AG04449 (cell line): ENCODE measurements around the gene KCNMA1.
"Not testable (repeated sequence)": the region's sequence is repeated elsewhere in the genome, so short reads cannot be mapped to it uniquely, and the experiment has no call there.

Experiments used
- CTCF ChIA-PET: fragments of 350-600 bp; formaldehyde crosslinking; extraction: SDS; loops from one replicate; lab custom pipeline; 2021; ENCODE audit warnings: antibody characterized with exemption; lab: Yijun Ruan, JAX
- POLR2A ChIA-PET: fragments of 400-600, 350-600 bp; formaldehyde crosslinking; extraction: SDS; loops from one replicate; lab custom pipeline; 2020; ENCODE audit warnings: antibody characterized with exemption, inconsistent platforms; lab: Yijun Ruan, JAX
- DNase-seq: peaks from one replicate; pipeline ENCODE4 v3.0.0-alpha.2; 2010; ENCODE audit warnings: low read depth, low spot score
- H3K4me3 ChIP-seq: 2 replicates; pipeline ENCODE4 v1.5.1; 2011; ENCODE audit warnings: low read depth, mild to moderate bottlenecking, control low read depth, low read length
- CTCF ChIP-seq: IDR thresholded peaks from one replicate; pipeline ENCODE4 v1.5.1; 2011; ENCODE audit warnings: mild to moderate bottlenecking, moderate library complexity, low read length, control low read depth, inconsistent platforms; ENCODE audit not compliant: insufficient read depth; ENCODE audit errors: missing control alignments

KCNMA1 gene

DNA sequence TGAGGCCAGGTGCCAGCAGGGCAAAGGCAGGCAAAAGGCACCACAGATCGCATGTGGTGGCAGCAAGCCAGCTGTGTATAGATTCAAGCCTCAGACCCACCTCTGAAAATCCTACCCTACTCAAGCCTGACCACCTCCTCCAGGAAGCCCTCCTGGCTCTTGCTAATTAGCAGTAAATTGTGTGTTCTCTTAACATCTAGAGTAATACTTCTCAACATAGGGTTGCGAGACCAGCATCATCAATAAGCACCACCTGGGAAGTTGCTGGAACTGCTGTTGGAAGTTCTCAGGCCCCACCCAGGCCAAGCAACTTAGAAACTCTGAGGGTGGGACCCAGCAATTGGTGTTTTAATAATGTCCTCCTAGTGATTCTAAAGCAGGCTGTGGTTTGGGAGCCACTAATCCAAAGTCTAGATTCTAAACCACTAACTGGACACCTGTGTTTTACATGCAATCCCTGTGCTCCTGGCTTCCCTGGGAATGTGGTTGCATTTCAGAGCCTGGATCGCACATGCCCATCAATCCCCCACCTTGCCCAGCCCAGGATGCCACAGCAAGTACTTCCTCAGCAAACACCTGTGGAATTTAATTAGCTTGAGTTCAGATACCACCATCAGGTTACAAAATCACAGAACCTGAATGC, 46.2 kb downstream of the KCNMA1 start:
- H3K4me3 ChIP-seq = no peak overlapping the region
- ChIA-PET CTCF (interaction anchor here (1.9 kb wide), 1 partner anchor 12 kb away, joined by 6 read pairs; no protein-coding TSS in a partner anchor), POLR2A (no interaction called here)
- TF ChIP-seq CTCF = no peak
- DNase-seq = no peak

DNA sequence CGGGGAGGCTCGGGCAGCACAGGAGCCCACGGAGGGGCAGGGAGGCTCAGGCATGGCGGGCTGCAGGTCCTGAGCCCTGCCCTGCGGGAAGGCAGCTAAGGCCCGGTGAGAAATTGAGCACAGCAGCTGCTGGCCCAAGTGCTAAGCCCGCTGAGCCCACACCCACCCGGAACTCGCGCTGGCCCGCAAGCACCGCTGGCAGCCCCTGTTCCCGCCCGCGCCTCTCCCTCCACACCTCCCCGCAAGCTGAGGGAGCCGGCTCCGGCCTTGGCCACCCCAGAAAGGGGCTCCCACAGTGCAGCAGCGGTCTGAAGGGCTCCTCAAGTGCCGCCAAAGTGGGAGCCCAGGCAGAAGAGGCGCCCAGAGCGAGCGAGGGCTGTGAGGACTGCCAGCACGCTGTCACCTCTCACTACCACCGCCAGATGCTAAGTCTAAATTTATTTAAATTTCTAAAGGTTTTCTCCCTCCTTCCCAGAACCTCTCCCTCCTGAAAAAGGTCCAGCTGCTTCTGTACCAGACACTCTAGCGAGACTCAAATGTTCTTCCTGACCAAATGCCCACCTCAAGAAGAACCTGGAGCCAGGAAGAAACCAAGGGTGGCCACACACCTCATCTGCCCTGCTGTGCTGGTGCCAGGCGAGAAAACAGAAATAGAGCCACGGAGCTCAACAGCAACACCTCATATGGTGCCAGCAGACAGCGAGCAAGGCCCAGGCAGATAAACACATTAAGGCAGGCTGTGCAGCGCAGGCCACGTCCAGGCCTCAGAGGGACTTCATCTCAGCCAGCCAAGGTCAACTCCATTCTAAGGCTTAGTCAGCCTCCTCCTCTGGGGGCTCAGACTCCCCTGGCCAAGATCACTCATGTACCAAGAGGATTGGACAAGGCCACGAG, 47.0 kb downstream of the KCNMA1 start:
- POLR2A ChIA-PET = no interaction called here

GRCh38 chr10:77589703-77590102, 47.9 kb downstream of the KCNMA1 start:
- DNase-seq, CTCF ChIA-PET, POLR2A ChIA-PET, H3K4me3 ChIP-seq: not testable (repeated sequence)

More for the DNA sequence above, 47.0 kb downstream of the KCNMA1 start:
- no peak for TF ChIP-seq CTCF
- no peak for DNase-seq
- H3K4me3 ChIP-seq = no peak overlapping the region
- CTCF ChIA-PET = interaction anchor here (1.9 kb wide), 1 partner anchor 13 kb away, joined by 6 read pairs; no protein-coding TSS in a partner anchor

GRCh38 chr10:77588886-77589285, 48.7 kb downstream of the KCNMA1 start:
- POLR2A ChIA-PET = no interaction called here
- CTCF ChIA-PET = interaction anchor here (0.8 kb wide), 1 partner anchor 14 kb away, joined by 3 read pairs; no protein-coding TSS in a partner anchor
- no peak overlapping the region for H3K4me3 ChIP-seq
- TF ChIP-seq CTCF = no peak
- no peak for DNase-seq

GRCh38 chr10:77587416-77587790, 50.2 kb downstream of the KCNMA1 start:
- no peak overlapping the region for H3K4me3 ChIP-seq
- no peak for TF ChIP-seq CTCF
- POLR2A ChIA-PET = interaction anchor here (0.6 kb wide), 1 partner anchor 46 kb away, joined by 3 read pairs; no protein-coding TSS in a partner anchor
- CTCF ChIA-PET = interaction anchor here (0.9 to 1.6 kb wide), 7 partner anchors 9 to 414 kb away, joined by 3 to 8 read pairs (median 3); no protein-coding TSS in a partner anchor
- no peak for DNase-seq

DNA sequence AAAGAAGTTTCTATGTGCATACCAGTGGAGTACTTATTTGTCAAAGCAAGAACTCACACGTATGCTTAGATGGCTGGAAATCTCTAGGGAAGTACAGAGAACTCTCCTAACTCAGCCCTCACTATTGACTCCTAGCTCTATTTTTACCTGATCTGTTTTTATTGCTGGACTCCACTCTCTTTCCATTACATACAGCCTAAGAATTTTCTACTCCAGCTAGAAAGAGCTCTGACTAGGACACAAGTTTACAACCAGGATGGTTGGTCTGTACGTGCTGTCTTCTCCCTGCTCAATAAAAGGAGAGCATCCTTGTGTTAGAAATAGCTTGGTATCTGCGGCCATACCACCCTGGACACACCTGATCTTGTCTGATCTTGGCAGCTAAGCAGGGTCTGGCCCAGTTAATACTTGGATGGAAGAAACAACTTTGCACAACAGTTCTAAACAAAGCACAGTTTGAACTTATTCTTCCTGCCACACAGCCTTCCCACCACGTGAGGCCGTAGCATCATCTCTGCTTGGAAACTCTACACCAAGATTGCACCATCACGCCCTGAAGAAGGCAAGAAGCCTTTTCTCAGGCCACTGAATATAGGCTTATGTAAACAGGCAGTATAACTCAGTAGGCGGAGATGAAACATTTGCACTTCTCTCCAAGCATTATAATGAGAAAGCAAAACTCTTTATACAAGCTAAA, 50.7 kb downstream of the KCNMA1 start:
- H3K4me3 ChIP-seq = no peak overlapping the region
- DNase-seq = peak; percentile 69
- ChIA-PET CTCF (interaction anchor here (0.9 to 1.7 kb wide), 11 partner anchors 10 to 421 kb away, joined by 3 to 8 read pairs (median 3); no protein-coding TSS in a partner anchor), POLR2A (interaction anchor here (0.6 kb wide), 1 partner anchor 47 kb away, joined by 3 read pairs; no protein-coding TSS in a partner anchor)
- no peak for TF ChIP-seq CTCF
